Testis (tissue), 3 donors: Measurements from ENCODE around the gene FAM117B. TPM values are rescaled to one million over a fixed set of nuclear protein-coding genes. Genes with fewer than 3 reads are reported as not detected.

Experiments
- DNase-seq: peaks from one replicate; pipeline ENCODE4 v3.0.0-alpha.2; 2019
- H3K27ac ChIP-seq, 2 donors: fragments of 200-600 bp; sonication (generic); one replicate each; pipeline ENCODE4 v1.5.1; 2019
- H3K27me3 ChIP-seq: fragments of 200-600 bp; sonication (generic); one replicate; pipeline ENCODE4 v1.5.1; 2019
- H3K36me3 ChIP-seq: fragments of 200-600 bp; sonication (generic); one replicate; pipeline ENCODE4 v1.5.1; 2017; ENCODE audit warnings: low read depth; ENCODE audit errors: missing control alignments
- H3K4me1 ChIP-seq: fragments of 200-600 bp; sonication (generic); one replicate; pipeline ENCODE4 v1.5.1; 2019
- H3K4me3 ChIP-seq, 2 donors: fragments of 200-600 bp; sonication (generic); one replicate each; pipeline ENCODE4 v1.5.1; 2017 to 2019
- H3K9me3 ChIP-seq: fragments of 200-600 bp; sonication (generic); one replicate; pipeline ENCODE4 v1.5.1; 2017
- POLR2A ChIP-seq: fragments of 450-650 bp; IDR thresholded peaks from one replicate; pipeline ENCODE4 v1.6.1; 2017; ENCODE audit warnings: antibody characterized with exemption, mild to moderate bottlenecking, moderate library complexity
- WGBS, 2 donors: methylation state at CpG; one replicate each; pipeline ENCODE4 v1.1.5; 2018; 5-methylcytosine and 5-hydroxymethylcytosine counted together
- intact Hi-C: fragments of 100-400 bp; cut with DNase I; formaldehyde crosslinking; loops from one replicate; pipeline ENCODE4 v1.15.1; 2023; ENCODE audit warnings: low total_unique reads
- polyA plus RNA-seq: library from polyadenylated mRNA; stranded (reverse); fragments of 350-450 nt; fragmentation: Illumina TruSeq; extraction: RNeasy Lipid Tissue Mini Kit (QIAGEN cat#74804); gene quantifications from one replicate; pipeline ENCODE4 v1.2.3, GENCODE V29; 2014; ENCODE audit warnings: low read depth, low replicate concordance; ENCODE audit not compliant: insufficient read depth
- total RNA-seq, 2 donors: library from RNA; depleted of rRNA; stranded (reverse); fragments of >200 nt; gene quantifications; one replicate each; pipeline ENCODE4 v1.2.3, GENCODE V29; 2016
- TF ChIP-seq, protein P1 (sequence below), 3 experiments: fragments of 450-650 bp in 2 of 3; fragments of 200-600 bp in 1 of 3; sonication (generic) in 1 of 3; IDR thresholded peaks; one replicate each; pipeline ENCODE4 v1.5.1; 2016 to 2019; ENCODE audit warnings: antibody characterized with exemption in 3 of 3, mild to moderate bottlenecking in 2 of 3, moderate library complexity in 1 of 3

The FAM117B gene
- total and polyA plus RNA-seq, 3 donors from 2014 or later, result 9.8 to 34.7 (median 28.0) TPM

- Histone ChIP-seq H3K9me3 (no peaks in the 10 kb centered on the region), H3K27ac (no peak overlapping the region), H3K36me3 (no peaks in the 10 kb centered on the region), H3K4me1 (no peaks in the 10 kb centered on the region), H3K27me3 (no peaks in the 10 kb centered on the region), H3K4me3 (no peak overlapping the region)
- DNase-seq, result no peak
- intact Hi-C loops, result no loop called here
- WGBS, 2 donors, result 81 to 95% methylated on average over 2 of the region's 2 CpGs
- TF ChIP-seq POLR2A, result no peak
- TF ChIP-seq, protein P1, sequence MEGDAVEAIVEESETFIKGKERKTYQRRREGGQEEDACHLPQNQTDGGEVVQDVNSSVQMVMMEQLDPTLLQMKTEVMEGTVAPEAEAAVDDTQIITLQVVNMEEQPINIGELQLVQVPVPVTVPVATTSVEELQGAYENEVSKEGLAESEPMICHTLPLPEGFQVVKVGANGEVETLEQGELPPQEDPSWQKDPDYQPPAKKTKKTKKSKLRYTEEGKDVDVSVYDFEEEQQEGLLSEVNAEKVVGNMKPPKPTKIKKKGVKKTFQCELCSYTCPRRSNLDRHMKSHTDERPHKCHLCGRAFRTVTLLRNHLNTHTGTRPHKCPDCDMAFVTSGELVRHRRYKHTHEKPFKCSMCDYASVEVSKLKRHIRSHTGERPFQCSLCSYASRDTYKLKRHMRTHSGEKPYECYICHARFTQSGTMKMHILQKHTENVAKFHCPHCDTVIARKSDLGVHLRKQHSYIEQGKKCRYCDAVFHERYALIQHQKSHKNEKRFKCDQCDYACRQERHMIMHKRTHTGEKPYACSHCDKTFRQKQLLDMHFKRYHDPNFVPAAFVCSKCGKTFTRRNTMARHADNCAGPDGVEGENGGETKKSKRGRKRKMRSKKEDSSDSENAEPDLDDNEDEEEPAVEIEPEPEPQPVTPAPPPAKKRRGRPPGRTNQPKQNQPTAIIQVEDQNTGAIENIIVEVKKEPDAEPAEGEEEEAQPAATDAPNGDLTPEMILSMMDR (IDR thresholded peaks at IDR 0.05), result no peak
Measured at GRCh38 chr2:202758604-202759003, 123.8 kb downstream of the FAM117B start.

DNA sequence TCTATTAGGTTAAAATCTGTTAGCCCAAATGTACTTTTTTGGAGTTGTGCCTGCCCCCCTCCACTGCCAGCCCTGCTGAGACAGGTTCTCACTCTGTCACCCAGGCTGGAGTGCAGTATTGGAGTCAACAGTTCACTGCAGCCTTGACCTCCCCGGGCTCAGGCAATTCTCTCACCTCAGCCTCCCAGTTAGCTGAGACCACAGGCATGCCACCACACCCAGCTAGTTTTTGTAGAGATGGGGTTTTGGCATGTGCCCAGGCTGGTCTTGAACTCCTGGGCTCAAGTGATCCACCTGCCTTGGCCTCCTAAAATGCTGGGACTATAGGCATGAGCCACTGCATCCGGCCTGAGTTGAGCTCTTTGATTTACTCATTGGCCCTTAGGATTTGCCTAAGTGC lies 126.1 kb downstream of the FAM117B start:
- TF ChIP-seq POLR2A, result no peak
- TF ChIP-seq, protein P1 (IDR thresholded peaks at IDR 0.05), result no peak
- H3K4me3 ChIP-seq, result no peak overlapping the region
- H3K9me3 ChIP-seq, result no peaks in the 10 kb centered on the region
- H3K27me3 ChIP-seq, result no peaks in the 10 kb centered on the region
- intact Hi-C loops, result no loop called here
- H3K36me3 ChIP-seq, result no peaks in the 10 kb centered on the region
- no peak for DNase-seq
- no peak overlapping the region for H3K27ac ChIP-seq
- H3K4me1 ChIP-seq, result no peaks in the 10 kb centered on the region
- 72 to 77% methylated on average over 2 of the region's 2 CpGs for WGBS, 2 donors

GRCh38 chr2:202762556-202762955 lies 127.8 kb downstream of the FAM117B start:
- Histone ChIP-seq H3K9me3 (no peaks in the 10 kb centered on the region), H3K4me1 (no peaks in the 10 kb centered on the region), H3K27ac (no peak overlapping the region), H3K4me3 (no peak overlapping the region), H3K36me3 (no peaks in the 10 kb centered on the region), H3K27me3 (no peaks in the 10 kb centered on the region)
- intact Hi-C loops, result no loop called here
- no peak for DNase-seq
- TF ChIP-seq, protein P1 (IDR thresholded peaks at IDR 0.05), result no peak
- TF ChIP-seq POLR2A, result no peak
- 60 to 69% methylated on average over 4 of the region's 4 CpGs for WGBS, 2 donors

GRCh38 chr2:202763916-202764315 lies 129.1 kb downstream of the FAM117B start:
- H3K27ac ChIP-seq, result no peak overlapping the region
- H3K36me3 ChIP-seq, result no peaks in the 10 kb centered on the region
- 100% methylated on average over 1 of the region's 1 CpG for WGBS, 2 donors
- no peak overlapping the region for H3K4me3 ChIP-seq
- no peaks in the 10 kb centered on the region for H3K4me1 ChIP-seq
- no peaks in the 10 kb centered on the region for H3K9me3 ChIP-seq
- no peaks in the 10 kb centered on the region for H3K27me3 ChIP-seq
- intact Hi-C loops, result no loop called here
- TF ChIP-seq, protein P1 (IDR thresholded peaks at IDR 0.05), result no peak
- no peak for TF ChIP-seq POLR2A
- DNase-seq, result no peak

GRCh38 chr2:202764991-202765390 lies 130.2 kb downstream of the FAM117B start:
- 89 to 96% methylated on average over 3 of the region's 3 CpGs for WGBS, 2 donors
- no peak for TF ChIP-seq POLR2A
- TF ChIP-seq, protein P1 (IDR thresholded peaks at IDR 0.05), result no peak
- H3K27ac ChIP-seq, result no peak overlapping the region

More at GRCh38 chr2:202764991-202765390, 130.2 kb downstream of the FAM117B start:
- no peak overlapping the region for H3K4me3 ChIP-seq
- DNase-seq, result no peak
- no peaks in the 10 kb centered on the region for H3K9me3 ChIP-seq
- H3K27me3 ChIP-seq, result no peaks in the 10 kb centered on the region
- intact Hi-C loops, result no loop called here
- no peaks in the 10 kb centered on the region for H3K36me3 ChIP-seq
- H3K4me1 ChIP-seq, result no peaks in the 10 kb centered on the region
